ENCODE results near the gene CCDC107. TPM values are rescaled to one million over a fixed set of nuclear protein-coding genes. Genes with fewer than 3 reads are reported as not detected.

Gene CCDC107
- total and polyA plus RNA-seq, 2 of the 13 experiments (the other 11 are each of a cell fraction or from before 2014, with no cell fraction given), result 7.1 to 15.2 TPM

DNA sequence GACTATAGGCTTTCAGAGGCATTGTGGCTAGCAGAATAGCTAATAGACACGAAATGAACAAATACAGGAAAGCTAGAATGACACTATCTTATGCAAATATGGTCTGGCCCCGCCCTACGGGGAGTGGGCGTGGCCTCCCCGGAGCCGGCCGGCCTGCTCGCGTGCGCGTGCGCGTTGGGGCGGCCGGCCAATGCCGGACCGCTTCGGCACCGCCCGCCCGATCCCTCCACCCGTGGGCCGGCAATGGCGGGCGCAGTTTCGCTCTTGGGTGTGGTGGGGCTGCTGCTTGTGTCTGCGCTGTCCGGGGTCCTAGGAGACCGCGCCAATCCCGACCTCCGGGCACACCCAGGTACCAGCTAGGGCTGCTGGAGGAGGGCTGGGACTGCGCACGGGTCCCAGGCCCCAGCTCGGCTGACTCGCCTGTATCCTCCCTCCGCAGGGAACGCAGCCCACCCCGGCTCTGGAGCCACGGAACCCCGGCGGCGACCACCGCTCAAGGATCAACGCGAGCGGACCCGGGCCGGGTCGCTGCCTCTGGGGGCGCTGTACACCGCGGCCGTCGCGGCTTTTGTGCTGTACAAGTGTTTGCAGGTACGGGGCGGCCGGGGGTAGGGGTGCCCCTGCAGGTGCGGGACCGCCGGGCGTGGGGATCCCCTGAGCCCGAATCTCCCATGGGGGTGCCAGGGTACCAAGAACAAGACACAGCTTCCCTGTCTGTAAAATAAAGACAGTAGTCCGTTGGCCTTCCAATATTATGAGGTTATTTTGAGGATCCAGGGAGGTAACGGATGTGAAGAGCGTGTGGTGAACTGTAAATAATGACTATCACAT, at the start of gene CCDC107 (continued):
- TF ChIP-seq, protein P1, sequence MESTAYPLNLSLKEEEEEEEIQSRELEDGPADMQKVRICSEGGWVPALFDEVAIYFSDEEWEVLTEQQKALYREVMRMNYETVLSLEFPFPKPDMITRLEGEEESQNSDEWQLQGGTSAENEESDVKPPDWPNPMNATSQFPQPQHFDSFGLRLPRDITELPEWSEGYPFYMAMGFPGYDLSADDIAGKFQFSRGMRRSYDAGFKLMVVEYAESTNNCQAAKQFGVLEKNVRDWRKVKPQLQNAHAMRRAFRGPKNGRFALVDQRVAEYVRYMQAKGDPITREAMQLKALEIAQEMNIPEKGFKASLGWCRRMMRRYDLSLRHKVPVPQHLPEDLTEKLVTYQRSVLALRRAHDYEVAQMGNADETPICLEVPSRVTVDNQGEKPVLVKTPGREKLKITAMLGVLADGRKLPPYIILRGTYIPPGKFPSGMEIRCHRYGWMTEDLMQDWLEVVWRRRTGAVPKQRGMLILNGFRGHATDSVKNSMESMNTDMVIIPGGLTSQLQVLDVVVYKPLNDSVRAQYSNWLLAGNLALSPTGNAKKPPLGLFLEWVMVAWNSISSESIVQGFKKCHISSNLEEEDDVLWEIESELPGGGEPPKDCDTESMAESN (CRISPR knock-in tag; conservative IDR thresholded peaks at IDR 0.05), result no peak
- TF ChIP-seq AKAP8 (CRISPR knock-in tag; IDR thresholded peaks at IDR 0.05) (peak; percentile 72), NFE2L2 (IDR thresholded peaks at IDR 0.05; ENCODE audit: low read length) (no peak), SAFB2 (CRISPR knock-in tag; IDR thresholded peaks at IDR 0.05; ENCODE audit: borderline replicate concordance, low read depth) (no peak; the same call in 1 of the 2 replicates), CEBPB (IDR thresholded peaks at IDR 0.05; ENCODE audit: borderline replicate concordance, low read depth, low read length) (no peak), ZNF12 (CRISPR knock-in tag; IDR thresholded peaks at IDR 0.05) (no peak), ZNF75D (CRISPR knock-in tag; IDR thresholded peaks at IDR 0.05; ENCODE audit: borderline replicate concordance) (0 out of 2 replicates have a peak, but pooled peaks have one; percentile 72), PITX1 (CRISPR knock-in tag; IDR thresholded peaks at IDR 0.05) (peak; percentile 48; the same call in 1 of the 2 replicates), ZNF317 (CRISPR knock-in tag; IDR thresholded peaks at IDR 0.05) (peak; percentile 41), STAT5B (CRISPR knock-in tag; IDR thresholded peaks at IDR 0.05) (no peak), RFX1 (IDR thresholded peaks at IDR 0.05) (no peak; the same call in 1 of the 2 replicates), ZNF235 (CRISPR knock-in tag; IDR thresholded peaks at IDR 0.05; ENCODE audit: borderline replicate concordance) (peak; percentile 70; the same call in 1 of the 2 replicates), ZNF33A (CRISPR knock-in tag; IDR thresholded peaks at IDR 0.05; ENCODE audit: borderline replicate concordance) (no peak), ZC3H13 (CRISPR knock-in tag; IDR thresholded peaks at IDR 0.05) (peak; percentile 93), NFKB2 (CRISPR knock-in tag; IDR thresholded peaks at IDR 0.05; ENCODE audit: borderline replicate concordance) (no peak), AHR (CRISPR knock-in tag; IDR thresholded peaks at IDR 0.05) (no peak)
- TF ChIP-seq, protein P2, sequence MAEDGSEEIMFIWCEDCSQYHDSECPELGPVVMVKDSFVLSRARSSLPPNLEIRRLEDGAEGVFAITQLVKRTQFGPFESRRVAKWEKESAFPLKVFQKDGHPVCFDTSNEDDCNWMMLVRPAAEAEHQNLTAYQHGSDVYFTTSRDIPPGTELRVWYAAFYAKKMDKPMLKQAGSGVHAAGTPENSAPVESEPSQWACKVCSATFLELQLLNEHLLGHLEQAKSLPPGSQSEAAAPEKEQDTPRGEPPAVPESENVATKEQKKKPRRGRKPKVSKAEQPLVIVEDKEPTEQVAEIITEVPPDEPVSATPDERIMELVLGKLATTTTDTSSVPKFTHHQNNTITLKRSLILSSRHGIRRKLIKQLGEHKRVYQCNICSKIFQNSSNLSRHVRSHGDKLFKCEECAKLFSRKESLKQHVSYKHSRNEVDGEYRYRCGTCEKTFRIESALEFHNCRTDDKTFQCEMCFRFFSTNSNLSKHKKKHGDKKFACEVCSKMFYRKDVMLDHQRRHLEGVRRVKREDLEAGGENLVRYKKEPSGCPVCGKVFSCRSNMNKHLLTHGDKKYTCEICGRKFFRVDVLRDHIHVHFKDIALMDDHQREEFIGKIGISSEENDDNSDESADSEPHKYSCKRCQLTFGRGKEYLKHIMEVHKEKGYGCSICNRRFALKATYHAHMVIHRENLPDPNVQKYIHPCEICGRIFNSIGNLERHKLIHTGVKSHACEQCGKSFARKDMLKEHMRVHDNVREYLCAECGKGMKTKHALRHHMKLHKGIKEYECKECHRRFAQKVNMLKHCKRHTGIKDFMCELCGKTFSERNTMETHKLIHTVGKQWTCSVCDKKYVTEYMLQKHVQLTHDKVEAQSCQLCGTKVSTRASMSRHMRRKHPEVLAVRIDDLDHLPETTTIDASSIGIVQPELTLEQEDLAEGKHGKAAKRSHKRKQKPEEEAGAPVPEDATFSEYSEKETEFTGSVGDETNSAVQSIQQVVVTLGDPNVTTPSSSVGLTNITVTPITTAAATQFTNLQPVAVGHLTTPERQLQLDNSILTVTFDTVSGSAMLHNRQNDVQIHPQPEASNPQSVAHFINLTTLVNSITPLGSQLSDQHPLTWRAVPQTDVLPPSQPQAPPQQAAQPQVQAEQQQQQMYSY (CRISPR knock-in tag; IDR thresholded peaks at IDR 0.05), result no peak
- TF ChIP-seq, protein P3, sequence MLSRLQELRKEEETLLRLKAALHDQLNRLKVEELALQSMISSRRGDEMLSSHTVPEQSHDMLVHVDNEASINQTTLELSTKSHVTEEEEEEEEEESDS (CRISPR knock-in tag; IDR thresholded peaks at IDR 0.05; ENCODE audit: borderline replicate concordance), result peak; percentile 91; the same call in 1 of the 2 replicates
- TF ChIP-seq, protein P4, sequence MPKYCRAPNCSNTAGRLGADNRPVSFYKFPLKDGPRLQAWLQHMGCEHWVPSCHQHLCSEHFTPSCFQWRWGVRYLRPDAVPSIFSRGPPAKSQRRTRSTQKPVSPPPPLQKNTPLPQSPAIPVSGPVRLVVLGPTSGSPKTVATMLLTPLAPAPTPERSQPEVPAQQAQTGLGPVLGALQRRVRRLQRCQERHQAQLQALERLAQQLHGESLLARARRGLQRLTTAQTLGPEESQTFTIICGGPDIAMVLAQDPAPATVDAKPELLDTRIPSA (CRISPR knock-in tag; IDR thresholded peaks at IDR 0.05; ENCODE audit: borderline replicate concordance), result no peak
